CD4-positive, alpha-beta T cell treated with Interleukin-17A for 1 hour (primary cell): ENCODE measurements around the gene MAMSTR.

Experiments
- DNase-seq: peaks from one replicate; pipeline ENCODE4 v3.0.0-alpha.2; 2020

MAMSTR gene

GRCh38 chr19:48746110-48746509 lies 26.6 kb upstream of the MAMSTR start:
- DNase-seq = no peak

GRCh38 chr19:48745208-48745995 lies 25.9 kb upstream of the MAMSTR start:
- DNase-seq = peak; percentile 74

DNA sequence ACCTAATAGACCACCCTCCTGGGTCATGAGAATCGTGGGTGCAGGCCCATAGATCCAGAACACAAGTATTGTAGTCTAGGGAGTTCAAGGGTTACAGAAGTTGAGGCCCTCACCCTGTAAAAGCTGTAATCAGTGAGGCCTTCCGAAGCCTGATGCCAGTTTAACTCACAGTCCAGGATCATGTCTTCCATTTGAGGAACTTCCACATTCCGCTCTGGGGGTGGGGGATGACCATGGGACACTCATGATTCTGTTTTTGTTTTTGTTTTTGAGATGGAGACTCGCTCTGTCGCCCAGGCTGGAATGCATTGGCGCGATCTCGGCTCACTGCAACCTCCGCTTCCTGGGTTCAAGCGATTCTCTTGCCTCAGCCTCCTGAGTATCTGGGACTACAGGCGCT lies 22.6 kb upstream of the MAMSTR start:
- no peak for DNase-seq

- peak; percentile 26 for DNase-seq
These were observed 21.8 kb upstream of the MAMSTR start for GRCh38 chr19:48741129-48741999.

DNA sequence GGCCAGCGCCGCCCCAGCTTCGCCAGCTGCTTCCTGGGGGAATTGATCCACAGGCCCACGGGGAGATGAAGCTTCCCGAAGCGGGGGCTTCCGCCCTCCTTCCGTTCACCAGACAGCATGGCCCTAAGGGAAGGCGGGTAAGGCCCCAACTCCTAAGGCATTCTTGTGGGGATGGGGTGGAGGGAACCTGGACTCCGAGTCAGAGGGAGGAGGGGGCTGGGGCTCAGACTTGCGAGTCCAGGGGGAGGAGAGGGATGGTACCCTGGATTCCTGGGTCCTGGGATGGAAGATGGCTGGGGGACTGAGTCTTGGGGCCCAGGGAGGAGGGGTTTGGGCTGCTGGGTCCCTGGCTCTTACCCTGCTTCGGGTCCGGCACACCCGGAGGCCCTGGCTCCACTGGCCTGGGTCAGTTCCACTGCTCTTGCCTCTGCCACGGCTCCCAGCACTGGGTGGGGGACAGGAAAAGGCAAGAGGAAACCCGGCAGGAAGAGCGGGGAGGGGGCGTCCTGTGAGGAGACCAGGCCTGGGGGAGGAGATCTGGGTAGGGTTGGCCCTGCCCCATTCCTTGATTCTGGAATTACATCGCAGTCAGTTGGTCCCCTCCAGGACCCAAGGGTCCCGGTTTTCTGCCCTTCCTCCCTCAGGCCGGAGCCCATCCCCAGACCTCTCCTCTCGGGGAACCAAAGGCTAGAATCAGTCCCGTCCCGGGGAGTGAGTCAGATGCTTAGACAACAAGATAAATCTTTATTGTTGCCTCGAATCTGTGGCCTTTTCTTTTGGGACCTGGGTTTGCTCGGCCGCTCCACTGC lies 20.8 kb upstream of the MAMSTR start, which contains the start of gene RASIP1:
Gene RASIP1, minus strand, starts transcription at position 447 of the 809 bp plus-strand sequence. Its CDS starts 328 bp downstream, at position 119.
- DNase-seq = no peak

DNA sequence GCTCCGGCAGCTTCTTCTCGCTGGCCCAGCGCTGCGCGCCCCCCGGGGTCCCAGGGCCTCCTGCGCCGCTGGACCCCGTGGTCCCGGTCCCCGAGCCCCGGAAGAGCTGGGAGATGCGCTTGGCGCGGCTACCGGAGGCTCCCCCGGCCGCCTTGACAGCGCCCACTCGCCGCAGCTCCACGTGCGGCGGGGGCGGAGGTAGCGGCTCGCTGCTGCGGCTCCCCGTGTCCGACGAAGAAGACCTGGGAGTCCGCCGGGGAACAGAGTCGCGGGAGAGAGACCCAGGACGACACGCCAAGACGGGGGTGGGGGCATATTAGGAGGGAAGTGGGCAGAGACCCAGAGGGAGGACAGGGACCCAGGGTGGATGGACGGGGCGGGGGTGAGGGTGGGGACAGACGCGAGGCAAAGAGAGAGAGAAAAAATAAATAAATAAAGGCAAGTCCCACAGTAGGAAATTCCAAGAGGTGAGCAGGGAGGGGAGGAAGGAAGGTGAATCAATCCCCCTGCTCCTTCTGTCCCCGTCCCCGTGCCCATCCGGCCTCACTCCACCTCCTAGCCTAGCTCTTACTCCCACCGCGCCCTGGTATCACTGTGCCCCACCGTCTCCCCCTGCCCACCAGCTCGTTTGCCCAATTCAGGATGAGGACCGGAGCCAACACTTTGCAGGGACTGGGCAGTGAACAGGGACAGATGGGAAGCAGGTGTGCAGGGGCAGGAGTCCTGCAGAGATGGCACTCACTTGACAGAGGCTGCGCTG lies 20.1 kb upstream of the MAMSTR start:
- no peak for DNase-seq

GRCh38 chr19:48738557-48739403 lies 19.3 kb upstream of the MAMSTR start:
- peak; percentile 93 for DNase-seq

DNA sequence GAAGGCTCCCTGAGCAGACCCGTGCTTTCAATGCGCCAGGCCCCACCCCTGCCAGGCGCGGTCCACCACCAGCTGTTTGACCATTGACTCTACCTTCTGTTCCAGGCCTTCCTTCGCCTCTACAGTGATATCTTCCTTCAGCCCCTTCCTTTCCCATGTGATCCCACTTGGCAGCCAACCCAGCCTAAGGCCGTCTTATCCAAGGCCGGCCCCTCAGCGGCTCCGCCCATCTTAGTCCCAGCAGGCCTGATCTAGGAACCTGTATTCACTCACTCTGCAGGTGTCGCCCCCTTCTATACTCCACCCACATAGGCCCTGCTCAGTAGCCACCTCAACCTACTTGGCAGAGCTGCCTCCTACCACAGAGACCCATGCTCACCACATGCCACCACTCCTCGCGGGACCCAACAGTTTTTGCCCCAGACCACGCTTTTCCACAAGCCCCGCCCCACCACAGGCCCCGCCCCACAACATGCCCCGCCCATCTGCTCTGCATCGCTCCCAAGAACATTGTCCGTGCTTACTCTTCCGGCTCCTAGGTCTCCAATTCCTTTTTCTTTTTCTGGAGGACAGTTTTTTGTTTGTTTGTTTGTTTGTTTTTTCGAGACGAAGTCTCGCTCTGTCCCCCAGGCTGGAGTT lies 18.0 kb upstream of the MAMSTR start:
- DNase-seq = no peak

- DNase-seq = no peak
These were observed 15.6 kb upstream of the MAMSTR start for GRCh38 chr19:48735031-48735615.

- no peak for DNase-seq
These were observed 15.1 kb upstream of the MAMSTR start for GRCh38 chr19:48734625-48735024.

DNA sequence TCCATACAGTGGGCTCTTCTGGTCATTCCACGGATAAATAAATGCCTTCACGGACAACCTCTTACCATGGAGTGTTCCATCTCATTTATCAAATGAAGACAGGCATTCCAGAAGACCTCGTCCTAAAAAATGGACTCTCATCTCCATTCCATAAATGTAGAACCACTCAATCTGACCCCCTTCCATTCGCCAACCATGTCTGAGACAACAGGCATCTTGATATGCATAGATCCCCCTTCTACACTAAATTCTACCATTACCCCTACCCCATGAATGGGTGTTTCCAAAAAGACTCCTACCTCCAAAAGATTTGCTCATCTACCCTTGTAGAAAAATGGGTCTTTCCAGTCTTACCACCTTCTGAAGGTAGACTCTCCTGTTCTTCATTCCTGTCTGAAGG lies 11.9 kb upstream of the MAMSTR start:
- no peak for DNase-seq

GRCh38 chr19:48728911-48729664 lies 9.6 kb upstream of the MAMSTR start:
- no peak for DNase-seq

- DNase-seq = peak; percentile 78
These were observed 7.0 kb upstream of the MAMSTR start for GRCh38 chr19:48726556-48726955.

DNA sequence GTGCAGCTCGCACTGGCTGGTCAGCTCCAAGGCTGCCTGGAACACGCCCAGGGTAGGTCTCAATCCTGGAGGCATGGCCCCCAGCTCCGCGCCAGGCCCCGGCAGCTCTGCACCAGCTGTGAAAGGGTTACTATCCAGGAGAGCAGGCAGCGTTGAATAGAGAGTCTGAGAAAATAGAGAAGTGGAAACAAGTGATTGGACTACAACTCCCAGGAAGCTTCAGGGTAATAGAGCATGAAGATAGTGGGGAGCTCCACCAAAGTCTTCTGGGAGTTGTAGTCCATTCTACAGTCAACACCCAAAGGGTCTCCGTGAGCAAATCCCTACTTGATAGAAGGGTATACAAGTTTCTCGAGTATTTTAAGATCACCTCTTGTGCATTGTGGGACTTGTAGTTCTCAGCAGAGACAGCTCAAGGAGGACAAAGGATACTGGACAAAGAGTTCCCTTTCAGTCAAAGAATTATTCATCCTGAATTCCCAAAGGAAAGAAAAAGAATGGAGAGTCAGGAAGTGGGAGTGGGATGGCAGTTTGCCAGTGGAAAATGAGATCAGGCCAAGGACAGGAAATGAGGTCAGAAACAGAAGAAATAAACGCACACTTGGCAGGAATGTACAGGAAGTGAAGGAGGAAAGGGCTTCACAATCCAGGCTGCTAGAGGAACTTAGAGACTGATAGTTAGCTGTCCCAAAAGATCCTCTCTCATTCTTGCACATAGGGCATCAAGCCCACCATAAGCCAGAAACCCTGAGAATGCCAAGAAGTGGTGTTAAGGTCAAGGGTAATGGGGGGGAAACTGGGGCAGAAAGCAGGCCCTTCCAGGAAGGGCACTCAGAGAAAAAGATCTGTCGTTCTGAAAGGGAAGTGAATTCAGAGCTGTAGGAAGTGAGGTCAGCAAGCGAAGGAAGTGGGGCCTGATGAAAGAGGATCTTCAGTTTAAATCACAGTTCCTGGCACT lies 5.5 kb upstream of the MAMSTR start:
- peak; percentile 73 for DNase-seq

GRCh38 chr19:48722196-48722708 lies 2.7 kb upstream of the MAMSTR start:
- DNase-seq = no peak

DNA sequence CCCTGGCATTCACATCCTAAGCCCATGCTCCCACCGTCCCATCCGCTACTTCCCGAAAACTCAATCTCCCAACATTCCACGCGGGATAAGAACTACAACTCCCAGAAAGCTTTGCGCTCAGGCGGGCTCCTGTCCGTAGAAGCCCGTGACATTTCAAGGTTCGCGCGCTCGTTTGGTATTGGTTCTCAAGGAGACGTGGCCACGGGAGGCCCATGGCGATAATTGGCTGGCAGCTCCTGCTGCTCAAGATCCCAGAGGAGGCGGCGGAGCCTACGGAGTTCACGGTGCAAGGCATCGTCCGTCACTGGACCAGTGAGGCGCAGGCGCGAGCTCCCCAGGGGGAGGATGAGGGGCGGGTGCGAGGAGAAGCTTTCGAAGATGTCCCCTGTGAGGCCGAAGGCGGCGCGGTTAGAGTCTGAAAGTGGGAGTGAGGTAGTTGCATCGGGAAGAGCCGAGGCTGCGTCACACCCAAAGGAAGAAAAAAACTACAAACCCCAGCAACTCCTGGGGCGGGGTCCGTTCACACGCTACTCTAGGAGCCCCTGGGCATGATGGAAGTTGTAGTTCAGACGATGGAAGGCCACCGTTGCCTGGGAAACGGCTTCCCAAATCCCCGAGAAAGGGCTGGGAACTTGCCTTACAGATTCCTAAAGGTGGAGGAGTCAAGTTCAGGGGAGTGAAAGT lies 1.2 kb upstream of the MAMSTR start:
- DNase-seq = peak; percentile 95

DNA sequence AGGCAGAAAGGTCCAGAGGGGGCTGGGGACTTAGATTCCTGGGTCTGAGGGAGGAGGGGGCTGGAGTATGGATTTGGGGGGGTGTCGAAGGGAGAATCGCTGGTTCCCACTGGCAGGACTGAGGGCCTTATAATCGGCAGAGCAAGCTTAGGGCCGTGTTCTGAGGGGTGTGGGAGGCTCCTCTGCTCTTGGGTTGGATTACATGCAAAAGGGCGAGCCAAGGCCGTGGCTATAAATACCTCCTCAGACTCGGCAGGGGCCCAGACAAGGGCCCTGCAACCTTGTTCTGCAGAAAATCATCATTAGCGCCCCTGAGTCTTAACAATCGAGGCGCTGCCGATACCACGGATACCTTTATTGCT lies 707 bp upstream of the MAMSTR start:
- no peak for DNase-seq
